Measurements from ENCODE around the gene FOXL2.

DNA sequence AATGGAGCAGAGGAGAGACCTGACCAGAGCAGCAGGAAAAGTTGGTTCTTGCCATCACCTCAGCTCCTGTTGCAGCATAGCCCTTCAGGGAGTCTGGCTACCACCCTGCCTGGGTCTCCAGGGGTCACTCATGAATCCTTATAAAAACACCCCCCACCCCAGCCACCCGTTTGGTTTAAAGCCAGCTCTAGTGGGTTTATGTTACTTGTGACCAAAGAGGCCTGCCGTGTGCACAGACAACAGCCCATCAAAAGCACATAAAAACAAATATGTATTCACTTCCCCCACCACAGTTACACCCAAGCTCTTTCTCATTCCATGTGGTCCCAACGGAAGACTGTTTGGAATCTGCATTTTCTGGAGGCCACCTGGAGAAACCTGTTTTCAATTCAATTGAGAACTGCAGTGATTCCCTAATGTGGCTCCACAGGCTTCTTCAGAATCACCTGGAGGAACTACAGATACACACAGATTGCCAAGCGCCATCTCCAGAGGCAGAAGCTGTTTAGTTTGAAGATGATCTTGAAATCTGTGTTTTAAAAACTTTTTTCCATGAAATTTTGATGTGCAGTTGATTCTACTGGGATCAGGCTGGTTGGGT lies 13.8 kb downstream of the FOXL2 start:
- TF ChIP-seq FOXP1 (IDR thresholded peaks at IDR 0.05) = no peak
- no peak for TF ChIP-seq FOXP1 (CRISPR knock-in tag; IDR thresholded peaks at IDR 0.05)
- no peak for TF ChIP-seq ZFP36L1 (CRISPR knock-in tag; IDR thresholded peaks at IDR 0.05)
- no peak for TF ChIP-seq MAFF (IDR thresholded peaks at IDR 0.05; ENCODE audit: low read depth, low read length)
- TF ChIP-seq, protein P1, sequence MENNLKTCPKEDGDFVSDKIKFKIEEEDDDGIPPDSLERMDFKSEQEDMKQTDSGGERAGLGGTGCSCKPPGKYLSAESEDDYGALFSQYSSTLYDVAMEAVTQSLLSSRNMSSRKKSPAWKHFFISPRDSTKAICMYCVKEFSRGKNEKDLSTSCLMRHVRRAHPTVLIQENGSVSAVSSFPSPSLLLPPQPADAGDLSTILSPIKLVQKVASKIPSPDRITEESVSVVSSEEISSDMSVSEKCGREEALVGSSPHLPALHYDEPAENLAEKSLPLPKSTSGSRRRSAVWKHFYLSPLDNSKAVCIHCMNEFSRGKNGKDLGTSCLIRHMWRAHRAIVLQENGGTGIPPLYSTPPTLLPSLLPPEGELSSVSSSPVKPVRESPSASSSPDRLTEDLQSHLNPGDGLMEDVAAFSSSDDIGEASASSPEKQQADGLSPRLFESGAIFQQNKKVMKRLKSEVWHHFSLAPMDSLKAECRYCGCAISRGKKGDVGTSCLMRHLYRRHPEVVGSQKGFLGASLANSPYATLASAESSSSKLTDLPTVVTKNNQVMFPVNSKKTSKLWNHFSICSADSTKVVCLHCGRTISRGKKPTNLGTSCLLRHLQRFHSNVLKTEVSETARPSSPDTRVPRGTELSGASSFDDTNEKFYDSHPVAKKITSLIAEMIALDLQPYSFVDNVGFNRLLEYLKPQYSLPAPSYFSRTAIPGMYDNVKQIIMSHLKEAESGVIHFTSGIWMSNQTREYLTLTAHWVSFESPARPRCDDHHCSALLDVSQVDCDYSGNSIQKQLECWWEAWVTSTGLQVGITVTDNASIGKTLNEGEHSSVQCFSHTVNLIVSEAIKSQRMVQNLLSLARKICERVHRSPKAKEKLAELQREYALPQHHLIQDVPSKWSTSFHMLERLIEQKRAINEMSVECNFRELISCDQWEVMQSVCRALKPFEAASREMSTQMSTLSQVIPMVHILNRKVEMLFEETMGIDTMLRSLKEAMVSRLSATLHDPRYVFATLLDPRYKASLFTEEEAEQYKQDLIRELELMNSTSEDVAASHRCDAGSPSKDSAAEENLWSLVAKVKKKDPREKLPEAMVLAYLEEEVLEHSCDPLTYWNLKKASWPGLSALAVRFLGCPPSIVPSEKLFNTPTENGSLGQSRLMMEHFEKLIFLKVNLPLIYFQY (CRISPR knock-in tag; IDR thresholded peaks at IDR 0.05; ENCODE audit: borderline replicate concordance) = no peak
